ENCODE measurements around the gene RASSF4. TPM values are rescaled to one million over a fixed set of nuclear protein-coding genes. Genes with fewer than 3 reads are reported as not detected.

The RASSF4 gene
- total and polyA plus RNA-seq, 2 donors from 2014 or later: 76.4 to 83.1 TPM

DNA sequence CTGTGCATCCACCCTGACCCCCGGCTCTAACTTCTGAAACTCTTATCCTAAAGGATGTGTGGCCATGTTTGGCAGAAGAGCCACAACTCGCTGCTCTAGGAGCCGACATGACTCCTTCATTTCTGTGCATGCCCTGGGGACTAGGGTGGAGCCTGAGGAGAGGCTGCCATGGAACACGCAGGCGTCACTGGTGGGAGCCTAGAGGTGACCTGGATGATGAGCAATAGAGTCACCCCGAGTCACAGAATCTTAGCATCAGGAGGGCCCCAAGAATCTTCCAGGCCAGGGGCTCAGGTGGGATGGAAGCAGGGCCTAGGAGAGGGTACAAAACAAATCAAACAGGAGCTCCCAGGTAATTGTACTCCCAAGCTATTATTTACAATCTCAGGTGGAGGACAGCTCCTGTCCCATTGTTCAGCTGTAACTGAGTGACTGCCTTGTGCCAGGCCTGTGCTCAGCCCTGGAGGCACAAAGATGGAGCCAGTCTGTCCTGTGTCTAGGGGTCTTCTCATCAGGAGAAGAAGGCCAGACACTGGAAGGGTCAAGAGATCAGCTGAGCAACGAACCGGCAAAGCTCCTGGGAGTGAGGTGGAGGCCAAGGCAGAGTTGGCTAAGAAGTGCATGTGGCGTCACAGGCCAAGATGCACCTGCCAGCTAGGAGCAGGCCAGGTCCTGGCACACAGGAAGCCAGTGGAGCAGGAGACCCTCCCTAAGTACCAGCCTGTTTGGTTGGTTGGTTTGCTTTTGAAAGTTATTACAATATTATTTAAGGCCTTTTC lies 35.3 kb downstream of the RASSF4 start:
- DNase-seq (peak in 1 of 5 donors; percentile 39), FAIRE-seq (no peak)
- no peaks in the 10 kb centered on the region for H3K27me3 ChIP-seq (ENCODE audit: control insufficient read depth, insufficient read depth, low read length)
- H3K27ac ChIP-seq (ENCODE audit: low read depth in 2 of 2, low read length in 2 of 2): peak overlapping the region; percentile 94
- H3K4me1 ChIP-seq (ENCODE audit: control insufficient read depth in 2 of 3, insufficient read depth in 2 of 3, low read depth in 1 of 3, low read length in 3 of 3): peaks cover 0 to 40% (median 31%) of the 10 kb centered on the region in 3 donors
- TF ChIP-seq, protein P1, sequence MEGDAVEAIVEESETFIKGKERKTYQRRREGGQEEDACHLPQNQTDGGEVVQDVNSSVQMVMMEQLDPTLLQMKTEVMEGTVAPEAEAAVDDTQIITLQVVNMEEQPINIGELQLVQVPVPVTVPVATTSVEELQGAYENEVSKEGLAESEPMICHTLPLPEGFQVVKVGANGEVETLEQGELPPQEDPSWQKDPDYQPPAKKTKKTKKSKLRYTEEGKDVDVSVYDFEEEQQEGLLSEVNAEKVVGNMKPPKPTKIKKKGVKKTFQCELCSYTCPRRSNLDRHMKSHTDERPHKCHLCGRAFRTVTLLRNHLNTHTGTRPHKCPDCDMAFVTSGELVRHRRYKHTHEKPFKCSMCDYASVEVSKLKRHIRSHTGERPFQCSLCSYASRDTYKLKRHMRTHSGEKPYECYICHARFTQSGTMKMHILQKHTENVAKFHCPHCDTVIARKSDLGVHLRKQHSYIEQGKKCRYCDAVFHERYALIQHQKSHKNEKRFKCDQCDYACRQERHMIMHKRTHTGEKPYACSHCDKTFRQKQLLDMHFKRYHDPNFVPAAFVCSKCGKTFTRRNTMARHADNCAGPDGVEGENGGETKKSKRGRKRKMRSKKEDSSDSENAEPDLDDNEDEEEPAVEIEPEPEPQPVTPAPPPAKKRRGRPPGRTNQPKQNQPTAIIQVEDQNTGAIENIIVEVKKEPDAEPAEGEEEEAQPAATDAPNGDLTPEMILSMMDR (IDR thresholded peaks at IDR 0.05; ENCODE audit: borderline replicate concordance, extremely low read depth, insufficient read depth): no peak
- H3K36me3 ChIP-seq (ENCODE audit: control insufficient read depth in 2 of 3, insufficient read depth in 3 of 3, low read length in 3 of 3): peaks cover 0 to 14% (median 12%) of the 10 kb centered on the region in 3 donors
- intact Hi-C loops (cut with DNase I): no loop called here
- no peaks in the 10 kb centered on the region for H3K9me3 ChIP-seq (ENCODE audit: control insufficient read depth in 2 of 3, insufficient read depth in 1 of 3, low read length in 3 of 3)
- H3K4me3 ChIP-seq (ENCODE audit: low read length in 3 of 3): no peak overlapping the region
- H3K9ac ChIP-seq (ENCODE audit: low read length in 3 of 3): no peak overlapping the region

DNA sequence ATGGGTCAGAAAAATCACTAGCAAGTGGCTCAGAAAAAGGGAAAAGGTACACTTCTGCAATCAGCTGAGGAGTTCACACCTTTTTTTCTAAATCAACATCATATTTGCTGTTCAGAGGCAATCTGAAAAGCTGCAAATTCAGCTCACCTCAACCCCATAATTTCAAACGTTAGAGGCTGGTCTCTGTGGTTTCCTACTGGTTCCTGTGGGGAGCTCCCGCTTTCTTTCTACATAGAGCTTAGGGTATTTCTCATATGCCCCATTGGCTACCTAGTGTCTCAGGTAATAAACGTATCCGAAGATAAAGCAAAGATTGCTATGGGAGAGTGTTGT lies 35.9 kb downstream of the RASSF4 start:
- Histone ChIP-seq H3K4me1 (ENCODE audit: control insufficient read depth in 2 of 3, insufficient read depth in 2 of 3, low read depth in 1 of 3, low read length in 3 of 3) (peaks cover 0 to 40% (median 35%) of the 10 kb centered on the region in 3 donors), H3K36me3 (ENCODE audit: control insufficient read depth in 2 of 3, insufficient read depth in 3 of 3, low read length in 3 of 3) (peaks cover 0 to 10% (median 9%) of the 10 kb centered on the region in 3 donors), H3K4me3 (ENCODE audit: low read length in 3 of 3) (no peak overlapping the region), H3K27me3 (ENCODE audit: control insufficient read depth, insufficient read depth, low read length) (no peaks in the 10 kb centered on the region), H3K9me3 (ENCODE audit: control insufficient read depth in 2 of 3, insufficient read depth in 1 of 3, low read length in 3 of 3) (no peaks in the 10 kb centered on the region), H3K27ac (ENCODE audit: low read depth in 2 of 2, low read length in 2 of 2) (peak overlapping the region; percentile 94), H3K9ac (ENCODE audit: low read length in 3 of 3) (no peak overlapping the region)
- intact Hi-C loops (cut with DNase I): no loop called here
- TF ChIP-seq, protein P1 (IDR thresholded peaks at IDR 0.05; ENCODE audit: borderline replicate concordance, extremely low read depth, insufficient read depth): no peak
- FAIRE-seq (no peak), DNase-seq (no peak)

DNA sequence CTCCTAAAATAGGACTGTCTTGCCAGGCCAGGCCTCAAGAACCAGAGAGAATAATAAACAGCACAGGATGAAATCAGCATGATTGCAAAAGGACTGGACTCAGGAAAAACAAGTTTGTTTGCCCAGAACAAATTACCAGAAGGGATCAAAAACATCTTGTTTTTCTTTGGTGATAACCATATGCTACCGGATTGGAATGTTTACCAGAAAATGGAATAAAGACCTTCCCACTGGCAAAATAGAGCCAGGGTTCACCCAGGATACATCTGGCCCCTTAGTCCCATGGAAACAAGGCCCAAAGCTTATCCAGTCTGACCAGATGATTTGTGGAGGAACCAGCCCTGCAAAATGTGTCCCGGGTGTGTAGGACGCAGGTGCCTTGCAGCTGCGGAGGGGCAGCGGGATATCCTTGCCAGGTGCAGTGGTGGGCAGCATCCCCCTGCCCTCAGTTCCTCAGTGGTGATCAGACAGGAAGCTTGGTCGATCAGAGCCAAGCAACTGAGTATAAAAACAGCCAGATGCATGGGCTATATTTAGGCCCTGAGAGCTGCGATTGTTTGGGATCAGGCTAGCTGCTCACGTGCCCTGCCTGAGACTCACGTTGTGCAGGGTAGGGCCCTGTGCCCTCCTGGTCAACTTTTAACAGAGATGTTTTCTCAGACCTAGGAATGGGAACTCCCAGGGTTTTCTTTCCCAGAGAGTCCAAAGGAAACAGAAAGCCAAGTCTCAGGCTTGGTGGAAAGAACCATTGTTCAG lies 36.5 kb downstream of the RASSF4 start:
- peak in 3 of 5 donors; percentile 40 to 87 (median 74) for DNase-seq
- TF ChIP-seq, protein P1 (IDR thresholded peaks at IDR 0.05; ENCODE audit: borderline replicate concordance, extremely low read depth, insufficient read depth): no peak
- Histone ChIP-seq H3K9me3 (ENCODE audit: control insufficient read depth in 2 of 3, insufficient read depth in 1 of 3, low read length in 3 of 3) (no peaks in the 10 kb centered on the region), H3K9ac (ENCODE audit: low read length in 3 of 3) (peak overlapping the region in 1 of 3 donors; percentile 63), H3K27ac (ENCODE audit: low read depth in 2 of 2, low read length in 2 of 2) (peak overlapping the region; percentile 94), H3K36me3 (ENCODE audit: control insufficient read depth in 2 of 3, insufficient read depth in 3 of 3, low read length in 3 of 3) (peaks cover 0 to 10% (median 9%) of the 10 kb centered on the region in 3 donors), H3K4me3 (ENCODE audit: low read length in 3 of 3) (peak overlapping the region in 1 of 3 donors; percentile 42), H3K27me3 (ENCODE audit: control insufficient read depth, insufficient read depth, low read length) (no peaks in the 10 kb centered on the region), H3K4me1 (ENCODE audit: control insufficient read depth in 2 of 3, insufficient read depth in 2 of 3, low read depth in 1 of 3, low read length in 3 of 3) (peaks cover 0 to 40% (median 35%) of the 10 kb centered on the region in 3 donors)
- FAIRE-seq: no peak
- intact Hi-C loops (cut with DNase I): no loop called here

Measured in kidney (tissue), 14 donors.